Osteoblast (primary cell): ENCODE results near the gene ARMC3. TPM values are rescaled to one million over a fixed set of nuclear protein-coding genes. Genes with fewer than 3 reads are reported as not detected.

ENCODE experiments used
- DNase-seq: peaks from one replicate; pipeline ENCODE4 v3.0.0; 2011; ENCODE audit warnings: low spot score, mixed read lengths; ENCODE audit not compliant: insufficient read length; ENCODE audit errors: missing footprints
- H2AFZ ChIP-seq: 2 replicates; pipeline ENCODE4 v1.6.0; 2011; ENCODE audit warnings: mild to moderate bottlenecking, low read length
- H3K27ac ChIP-seq: 2 replicates; pipeline ENCODE4 v1.5.1; 2011; ENCODE audit warnings: mild to moderate bottlenecking, low read depth, low read length, moderate library complexity
- H3K27me3 ChIP-seq: 2 replicates; pipeline ENCODE4 v1.6.0; 2012; ENCODE audit warnings: mild to moderate bottlenecking, control low read depth, inconsistent platforms, low read length, moderate library complexity; ENCODE audit not compliant: insufficient read depth
- H3K36me3 ChIP-seq: 2 replicates; pipeline ENCODE4 v1.5.1; 2011; ENCODE audit warnings: mild to moderate bottlenecking, low read length, control low read depth, moderate library complexity; ENCODE audit not compliant: insufficient read depth
- H3K4me1 ChIP-seq: 2 replicates; pipeline ENCODE4 v1.5.1; 2011; ENCODE audit warnings: mild to moderate bottlenecking, low read length, control low read depth, moderate library complexity; ENCODE audit not compliant: insufficient read depth
- H3K4me2 ChIP-seq: 2 replicates; pipeline ENCODE4 v1.6.0; 2011; ENCODE audit warnings: mild to moderate bottlenecking, low read length; ENCODE audit not compliant: insufficient read depth
- H3K4me3 ChIP-seq: fragments of 200-600 bp; sonication (generic); 3 replicates; pipeline ENCODE4 v1.5.1; 2012; ENCODE audit warnings: mild to moderate bottlenecking, low read length, inconsistent platforms; ENCODE audit not compliant: insufficient read depth
- H3K79me2 ChIP-seq: 2 replicates; pipeline ENCODE4 v1.6.0; 2012; ENCODE audit warnings: mild to moderate bottlenecking, low read length, control low read depth, inconsistent platforms; ENCODE audit not compliant: insufficient read depth
- H3K9me3 ChIP-seq: 2 replicates; pipeline ENCODE4 v1.5.1; 2011; ENCODE audit warnings: low read depth, low read length, control low read depth
- H4K20me1 ChIP-seq: 2 replicates; pipeline ENCODE4 v1.6.0; 2012; ENCODE audit warnings: mild to moderate bottlenecking, low read length, control low read depth; ENCODE audit not compliant: insufficient read depth
- CTCF ChIP-seq: IDR thresholded peaks from 2 replicates; pipeline ENCODE4 v1.5.1; 2011; ENCODE audit warnings: mild to moderate bottlenecking, low read depth, low read length, moderate library complexity; ENCODE audit errors: extremely low read depth
- total RNA-seq: library from RNA; depleted of rRNA; stranded (reverse); fragments of >200 nt; gene quantifications from 2 replicates; pipeline ENCODE4 v1.2.3, GENCODE V29; 2012

The ARMC3 gene
- total RNA-seq, 1 donor, result under 0.01 TPM

DNA sequence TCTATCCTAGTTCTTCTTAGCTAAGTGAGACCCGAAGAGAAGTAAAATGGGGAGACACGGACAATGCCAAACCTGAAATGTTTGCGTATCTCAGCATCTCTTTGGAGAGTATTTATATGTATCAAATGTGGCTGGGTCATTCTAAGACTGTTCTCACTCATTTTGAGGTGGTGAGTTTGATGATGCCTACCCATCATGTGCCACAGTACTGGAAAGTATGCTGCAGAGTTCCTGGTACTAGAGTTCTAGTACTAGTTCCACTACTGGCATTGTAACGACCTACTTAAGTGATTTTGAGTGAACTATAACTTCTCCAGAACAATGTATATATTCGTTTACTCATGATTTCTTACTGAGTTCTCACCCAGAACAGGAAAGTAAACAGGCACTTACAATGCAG, 41.9 kb downstream of the ARMC3 start:
- Histone ChIP-seq H4K20me1 (no peaks in the 10 kb centered on the region), H2AFZ (no peak overlapping the region), H3K36me3 (no peaks in the 10 kb centered on the region)

GRCh38 chr10:22976534-22976933, 48.7 kb downstream of the ARMC3 start:
- Histone ChIP-seq H3K9me3 (no peaks in the 10 kb centered on the region), H3K79me2 (no peaks in the 10 kb centered on the region), H3K36me3 (no peaks in the 10 kb centered on the region), H2AFZ (no peak overlapping the region), H3K4me1 (no peaks in the 10 kb centered on the region), H3K27me3 (peaks cover 5% of the 10 kb centered on the region), H4K20me1 (no peaks in the 10 kb centered on the region), H3K4me2 (no peak overlapping the region), H3K4me3 (no peak overlapping the region), H3K27ac (no peak overlapping the region)
- no peak for DNase-seq
- no peak for TF ChIP-seq CTCF

More for the DNA sequence above, 41.9 kb downstream of the ARMC3 start:
- H3K4me1 ChIP-seq, result no peaks in the 10 kb centered on the region
- H3K79me2 ChIP-seq, result no peaks in the 10 kb centered on the region
- H3K4me3 ChIP-seq, result no peak overlapping the region
- no peak overlapping the region for H3K27ac ChIP-seq
- DNase-seq, result no peak
- no peaks in the 10 kb centered on the region for H3K27me3 ChIP-seq
- H3K4me2 ChIP-seq, result no peak overlapping the region
- no peaks in the 10 kb centered on the region for H3K9me3 ChIP-seq
- TF ChIP-seq CTCF, result no peak

GRCh38 chr10:22977751-22978150, 49.9 kb downstream of the ARMC3 start:
- Histone ChIP-seq H3K4me2 (no peak overlapping the region), H3K36me3 (no peaks in the 10 kb centered on the region), H3K4me3 (no peak overlapping the region), H3K27ac (no peak overlapping the region), H4K20me1 (no peaks in the 10 kb centered on the region), H3K9me3 (no peaks in the 10 kb centered on the region), H3K79me2 (no peaks in the 10 kb centered on the region), H3K27me3 (peaks cover 5% of the 10 kb centered on the region), H2AFZ (no peak overlapping the region), H3K4me1 (no peaks in the 10 kb centered on the region)
- no peak for TF ChIP-seq CTCF
- no peak for DNase-seq

GRCh38 chr10:22978287-22978686, 50.4 kb downstream of the ARMC3 start:
- Histone ChIP-seq H3K4me1 (no peaks in the 10 kb centered on the region), H3K79me2 (no peaks in the 10 kb centered on the region), H3K36me3 (no peaks in the 10 kb centered on the region), H3K4me2 (no peak overlapping the region), H3K9me3 (no peaks in the 10 kb centered on the region), H2AFZ (no peak overlapping the region), H3K27ac (no peak overlapping the region), H3K4me3 (no peak overlapping the region), H3K27me3 (peaks cover 5% of the 10 kb centered on the region), H4K20me1 (no peaks in the 10 kb centered on the region)
- no peak for DNase-seq
- no peak for TF ChIP-seq CTCF
